Fibroblast of mammary gland (primary cell): ENCODE data around the gene VWF.

Source experiments
- DNase-seq: peaks from one replicate; pipeline ENCODE4 v3.0.0-alpha.2; 2010; ENCODE audit warnings: low read depth
- H3K4me3 ChIP-seq: 2 replicates; pipeline ENCODE4 v1.5.1; 2011; ENCODE audit warnings: low read depth, mild to moderate bottlenecking, low read length, moderate library complexity; ENCODE audit not compliant: control insufficient read depth
- TF ChIP-seq, protein P1 (sequence below): conservative IDR thresholded peaks from 2 replicates; pipeline ENCODE4 v1.5.1; 2011; ENCODE audit warnings: low read depth, low read length, inconsistent platforms; ENCODE audit not compliant: control insufficient read depth, insufficient read depth

Gene VWF

GRCh38 chr12:6132496-6132895 lies 8.0 kb upstream of the VWF start:
- TF ChIP-seq, protein P1, sequence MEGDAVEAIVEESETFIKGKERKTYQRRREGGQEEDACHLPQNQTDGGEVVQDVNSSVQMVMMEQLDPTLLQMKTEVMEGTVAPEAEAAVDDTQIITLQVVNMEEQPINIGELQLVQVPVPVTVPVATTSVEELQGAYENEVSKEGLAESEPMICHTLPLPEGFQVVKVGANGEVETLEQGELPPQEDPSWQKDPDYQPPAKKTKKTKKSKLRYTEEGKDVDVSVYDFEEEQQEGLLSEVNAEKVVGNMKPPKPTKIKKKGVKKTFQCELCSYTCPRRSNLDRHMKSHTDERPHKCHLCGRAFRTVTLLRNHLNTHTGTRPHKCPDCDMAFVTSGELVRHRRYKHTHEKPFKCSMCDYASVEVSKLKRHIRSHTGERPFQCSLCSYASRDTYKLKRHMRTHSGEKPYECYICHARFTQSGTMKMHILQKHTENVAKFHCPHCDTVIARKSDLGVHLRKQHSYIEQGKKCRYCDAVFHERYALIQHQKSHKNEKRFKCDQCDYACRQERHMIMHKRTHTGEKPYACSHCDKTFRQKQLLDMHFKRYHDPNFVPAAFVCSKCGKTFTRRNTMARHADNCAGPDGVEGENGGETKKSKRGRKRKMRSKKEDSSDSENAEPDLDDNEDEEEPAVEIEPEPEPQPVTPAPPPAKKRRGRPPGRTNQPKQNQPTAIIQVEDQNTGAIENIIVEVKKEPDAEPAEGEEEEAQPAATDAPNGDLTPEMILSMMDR: no peak
- no peak for DNase-seq
- H3K4me3 ChIP-seq: no peak overlapping the region

- H3K4me3 ChIP-seq: no peak overlapping the region
- DNase-seq: no peak
- TF ChIP-seq, protein P1: no peak
These were observed 789 bp upstream of the VWF start for GRCh38 chr12:6125310-6125608.

DNA sequence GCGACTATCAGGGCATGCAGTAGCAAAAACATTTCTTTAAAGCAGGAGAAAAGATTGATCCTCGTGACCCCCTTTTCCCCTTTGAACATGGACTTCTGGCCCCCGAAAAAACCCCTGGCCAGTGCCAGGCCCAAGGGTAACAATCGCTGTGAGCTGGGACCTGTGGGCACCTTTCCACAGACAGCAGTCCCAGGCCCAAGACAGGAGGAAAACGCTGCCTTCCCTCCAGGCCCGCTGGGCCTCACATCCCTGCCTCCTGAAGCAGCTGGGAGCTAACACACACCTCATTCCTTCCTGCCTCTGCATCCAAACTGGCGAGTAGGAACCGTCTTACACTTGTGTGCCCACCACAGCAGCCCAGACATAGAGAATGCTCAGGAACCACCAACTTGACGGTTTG lies 1.2 kb downstream of the VWF start:
- no peak for DNase-seq
- TF ChIP-seq, protein P1: no peak
- H3K4me3 ChIP-seq: no peak overlapping the region

DNA sequence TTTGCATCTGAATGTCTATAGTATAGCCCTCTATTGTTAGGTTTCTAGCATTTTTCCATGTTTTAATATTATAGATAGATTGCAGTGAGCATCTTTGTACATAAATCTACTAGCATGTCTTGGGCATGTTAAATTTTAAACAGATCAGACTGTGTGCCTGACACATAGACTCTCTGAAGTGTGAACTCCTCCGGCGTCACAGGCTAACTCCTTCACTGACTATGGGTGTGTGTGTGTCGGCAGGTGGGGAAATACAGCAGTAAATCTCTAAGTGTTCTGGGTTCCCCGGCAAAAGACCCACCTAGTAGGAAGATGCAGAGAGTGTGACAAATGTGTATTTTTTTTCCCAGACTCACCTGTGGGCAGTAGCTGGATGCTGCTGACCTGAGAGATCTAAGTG lies 2.3 kb downstream of the VWF start:
- no peak overlapping the region for H3K4me3 ChIP-seq
- DNase-seq: no peak
- TF ChIP-seq, protein P1: no peak

GRCh38 chr12:6120796-6121473 lies 3.5 kb downstream of the VWF start:
- H3K4me3 ChIP-seq: no peak overlapping the region
- DNase-seq: no peak
- TF ChIP-seq, protein P1: no peak

- DNase-seq: peak; percentile 8
- H3K4me3 ChIP-seq: no peak overlapping the region
- TF ChIP-seq, protein P1: no peak
These were observed 5.4 kb downstream of the VWF start for GRCh38 chr12:6118891-6119568.
